Measurements from ENCODE around the gene DNASE1L1. TPM values are rescaled to one million over a fixed set of nuclear protein-coding genes. Genes with fewer than 3 reads are reported as not detected.

The DNASE1L1 gene
- total and polyA plus RNA-seq, 10 donors: 18.1 to 54.5 (median 36.8) TPM

GRCh38 chrX:154381271-154381670, 27.8 kb downstream of the DNASE1L1 start:
- DNase-seq: no peak
- peaks cover 0 to 22% (median 0%) of the 10 kb centered on the region in 6 donors for H3K36me3 ChIP-seq
- TF ChIP-seq CTCF (IDR thresholded peaks at IDR 0.05 in 8 of 11, conservative IDR thresholded peaks at IDR 0.05 in 3 of 11): no peak
- no peak for TF ChIP-seq POLR2AphosphoS5 (IDR thresholded peaks at IDR 0.05)
- TF ChIP-seq POLR2A (IDR thresholded peaks at IDR 0.05): no peak
- H3K9me3 ChIP-seq: peaks cover 0 to 4% (median 0%) of the 10 kb centered on the region in 8 donors
- WGBS, 5 donors: 70 to 88% (median 73%) methylated on average over 6 of the region's 6 CpGs
- intact Hi-C loops (cut with DNase I; ENCODE audit: low total_unique reads): no loop called here
- H3K4me1 ChIP-seq: peaks cover 7 to 43% (median 19%) of the 10 kb centered on the region in 6 donors
- H3K4me3 ChIP-seq: no peak overlapping the region
- H3K27ac ChIP-seq: no peak overlapping the region
- H3K27me3 ChIP-seq (replicated peaks in 1 of 7): no peaks in the 10 kb centered on the region

GRCh38 chrX:154380787-154381186, 28.3 kb downstream of the DNASE1L1 start:
- H3K36me3 ChIP-seq: peaks cover 0 to 22% (median 0%) of the 10 kb centered on the region in 6 donors
- DNase-seq: peak; percentile 74
- intact Hi-C loops (cut with DNase I; ENCODE audit: low total_unique reads): no loop called here
- peaks cover 7 to 43% (median 19%) of the 10 kb centered on the region in 6 donors for H3K4me1 ChIP-seq
- WGBS, 5 donors: 84 to 91% (median 87%) methylated on average over 11 to 14 of the region's 14 CpGs
- H3K27ac ChIP-seq: peak overlapping the region in 4 of 8 donors; percentile 98 to 99 (median 98)
- peaks cover 0 to 4% (median 0%) of the 10 kb centered on the region in 8 donors for H3K9me3 ChIP-seq
- H3K4me3 ChIP-seq: peak overlapping the region in 2 of 8 donors; percentile 45 to 79
- TF ChIP-seq CTCF (IDR thresholded peaks at IDR 0.05 in 8 of 11, conservative IDR thresholded peaks at IDR 0.05 in 3 of 11) (no peak), POLR2A (IDR thresholded peaks at IDR 0.05) (no peak), POLR2AphosphoS5 (IDR thresholded peaks at IDR 0.05) (no peak)
- no peaks in the 10 kb centered on the region for H3K27me3 ChIP-seq (replicated peaks in 1 of 7)

- 53 to 72% (median 57%) methylated on average over 6 to 13 of the region's 13 CpGs for WGBS, 5 donors
- no peaks in the 10 kb centered on the region for H3K27me3 ChIP-seq (replicated peaks in 1 of 7)
- intact Hi-C loops (cut with DNase I; ENCODE audit: low total_unique reads): no loop called here
- peaks cover 0 to 4% (median 0%) of the 10 kb centered on the region in 8 donors for H3K9me3 ChIP-seq
- peaks cover 7 to 44% (median 19%) of the 10 kb centered on the region in 6 donors for H3K4me1 ChIP-seq
- no peak for TF ChIP-seq POLR2AphosphoS5 (IDR thresholded peaks at IDR 0.05)
- TF ChIP-seq CTCF (IDR thresholded peaks at IDR 0.05 in 8 of 11, conservative IDR thresholded peaks at IDR 0.05 in 3 of 11): no peak
- no peak for TF ChIP-seq POLR2A (IDR thresholded peaks at IDR 0.05)
- peaks cover 0 to 22% (median 0%) of the 10 kb centered on the region in 6 donors for H3K36me3 ChIP-seq
- peak overlapping the region in 7 of 8 donors; percentile 39 to 79 (median 52) for H3K4me3 ChIP-seq
- peak; percentile 78 for DNase-seq
- H3K27ac ChIP-seq: peak overlapping the region in 7 of 8 donors; percentile 95 to 99 (median 98)
Measured at GRCh38 chrX:154380153-154380552, 28.9 kb downstream of the DNASE1L1 start.

GRCh38 chrX:154379569-154379951, 29.5 kb downstream of the DNASE1L1 start:
- H3K27ac ChIP-seq: peak overlapping the region; percentile 81 to 99 (median 98)
- H3K4me1 ChIP-seq: peaks cover 7 to 49% (median 24%) of the 10 kb centered on the region in 6 donors
- intact Hi-C loops (cut with DNase I; ENCODE audit: low total_unique reads): no loop called here
- 0 to 43% (median 1%) methylated on average over 7 to 38 of the region's 38 CpGs for WGBS, 5 donors
- H3K36me3 ChIP-seq: peaks cover 0 to 22% (median 0%) of the 10 kb centered on the region in 6 donors
- no peak for DNase-seq
- H3K4me3 ChIP-seq: peak overlapping the region; percentile 39 to 79 (median 52)
- no peak for TF ChIP-seq POLR2A (IDR thresholded peaks at IDR 0.05)
- TF ChIP-seq POLR2AphosphoS5 (IDR thresholded peaks at IDR 0.05): no peak
- no peak for TF ChIP-seq CTCF (IDR thresholded peaks at IDR 0.05 in 8 of 11, conservative IDR thresholded peaks at IDR 0.05 in 3 of 11)
- H3K9me3 ChIP-seq: peaks cover 0 to 4% (median 0%) of the 10 kb centered on the region in 8 donors
- no peaks in the 10 kb centered on the region for H3K27me3 ChIP-seq (replicated peaks in 1 of 7)

Measured in spleen (tissue), 11 donors.